Fibroblast of mammary gland (primary cell): ENCODE data around the gene TNS3.

Source experiments
- DNase-seq: peaks from one replicate; pipeline ENCODE4 v3.0.0-alpha.2; 2010; ENCODE audit warnings: low read depth
- H3K4me3 ChIP-seq: 2 replicates; pipeline ENCODE4 v1.5.1; 2011; ENCODE audit warnings: low read depth, mild to moderate bottlenecking, low read length, moderate library complexity; ENCODE audit not compliant: control insufficient read depth
- TF ChIP-seq, protein P1 (sequence below): conservative IDR thresholded peaks from 2 replicates; pipeline ENCODE4 v1.5.1; 2011; ENCODE audit warnings: low read depth, low read length, inconsistent platforms; ENCODE audit not compliant: control insufficient read depth, insufficient read depth

Gene TNS3

DNA sequence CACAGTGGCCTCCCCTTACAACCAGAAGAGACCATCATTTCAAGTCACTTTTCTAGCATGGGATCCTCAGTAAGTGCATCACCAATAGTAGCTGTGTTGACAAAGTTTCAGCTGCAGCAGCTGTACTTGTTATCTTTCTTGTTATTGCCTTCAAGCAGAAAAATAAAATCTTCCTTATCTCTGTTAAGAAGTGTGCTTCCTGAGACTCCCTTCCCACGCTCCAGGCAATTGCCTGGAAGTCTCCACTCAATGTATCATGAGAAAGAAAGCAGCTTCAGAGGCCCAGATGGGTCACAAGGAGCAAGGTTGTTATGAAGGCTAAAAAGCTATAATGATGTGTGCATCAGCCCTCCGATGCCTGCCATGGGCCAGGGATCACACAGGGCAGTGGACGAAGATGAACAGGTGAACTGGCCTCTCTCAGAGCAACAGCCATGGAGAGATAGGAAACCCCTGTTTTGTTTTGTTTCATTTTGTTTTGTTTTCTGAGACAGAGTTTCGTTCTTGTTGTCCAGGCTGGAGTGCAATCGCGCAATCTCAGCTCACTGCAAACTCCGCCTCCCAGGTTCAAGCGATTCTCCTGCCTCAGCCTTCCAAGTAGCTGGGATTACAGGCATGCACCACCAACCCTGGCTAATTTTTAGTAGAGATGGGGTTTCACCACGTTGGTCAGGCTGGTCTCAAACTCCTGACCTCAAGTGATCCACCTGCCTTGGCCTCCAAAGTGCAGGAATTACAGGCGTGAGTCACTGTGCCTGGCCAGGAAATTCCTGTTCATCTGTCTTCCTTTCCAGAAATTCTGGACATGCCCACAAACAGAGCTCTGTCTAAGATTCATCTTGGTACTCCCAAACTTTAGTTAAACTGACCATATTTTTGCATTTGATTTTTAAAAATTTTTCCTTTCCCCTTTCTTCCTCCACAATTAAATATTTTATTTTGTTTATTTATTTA is 340.5 kb downstream of the TNS3 start:
- no peak overlapping the region for H3K4me3 ChIP-seq
- DNase-seq: no peak
- TF ChIP-seq, protein P1, sequence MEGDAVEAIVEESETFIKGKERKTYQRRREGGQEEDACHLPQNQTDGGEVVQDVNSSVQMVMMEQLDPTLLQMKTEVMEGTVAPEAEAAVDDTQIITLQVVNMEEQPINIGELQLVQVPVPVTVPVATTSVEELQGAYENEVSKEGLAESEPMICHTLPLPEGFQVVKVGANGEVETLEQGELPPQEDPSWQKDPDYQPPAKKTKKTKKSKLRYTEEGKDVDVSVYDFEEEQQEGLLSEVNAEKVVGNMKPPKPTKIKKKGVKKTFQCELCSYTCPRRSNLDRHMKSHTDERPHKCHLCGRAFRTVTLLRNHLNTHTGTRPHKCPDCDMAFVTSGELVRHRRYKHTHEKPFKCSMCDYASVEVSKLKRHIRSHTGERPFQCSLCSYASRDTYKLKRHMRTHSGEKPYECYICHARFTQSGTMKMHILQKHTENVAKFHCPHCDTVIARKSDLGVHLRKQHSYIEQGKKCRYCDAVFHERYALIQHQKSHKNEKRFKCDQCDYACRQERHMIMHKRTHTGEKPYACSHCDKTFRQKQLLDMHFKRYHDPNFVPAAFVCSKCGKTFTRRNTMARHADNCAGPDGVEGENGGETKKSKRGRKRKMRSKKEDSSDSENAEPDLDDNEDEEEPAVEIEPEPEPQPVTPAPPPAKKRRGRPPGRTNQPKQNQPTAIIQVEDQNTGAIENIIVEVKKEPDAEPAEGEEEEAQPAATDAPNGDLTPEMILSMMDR: no peak

DNA sequence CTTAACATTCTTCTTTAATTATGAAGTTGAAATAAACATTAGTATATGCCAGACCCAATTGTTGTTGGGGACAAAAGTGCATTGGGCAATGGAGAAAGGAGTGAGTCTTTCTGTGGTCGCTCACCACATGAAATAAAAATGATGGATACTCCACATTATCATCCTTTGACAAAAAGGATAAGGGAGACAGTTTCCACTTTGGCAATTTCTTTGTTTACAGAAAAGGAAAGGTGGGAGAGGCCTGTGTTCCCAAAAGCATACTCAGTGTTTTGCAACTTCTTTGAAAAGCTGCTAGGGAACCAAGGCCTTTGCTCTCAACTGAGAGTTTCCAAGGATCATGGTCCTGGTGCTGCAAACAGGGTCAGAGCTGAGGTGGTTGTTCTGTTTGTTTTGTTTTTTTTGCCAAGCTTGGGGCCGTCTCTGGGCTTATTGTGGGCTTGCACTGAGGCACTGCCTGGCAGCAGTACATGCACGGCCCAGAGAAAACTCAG is 341.9 kb downstream of the TNS3 start:
- TF ChIP-seq, protein P1: no peak
- DNase-seq: peak; percentile 60
- H3K4me3 ChIP-seq: no peak overlapping the region

DNA sequence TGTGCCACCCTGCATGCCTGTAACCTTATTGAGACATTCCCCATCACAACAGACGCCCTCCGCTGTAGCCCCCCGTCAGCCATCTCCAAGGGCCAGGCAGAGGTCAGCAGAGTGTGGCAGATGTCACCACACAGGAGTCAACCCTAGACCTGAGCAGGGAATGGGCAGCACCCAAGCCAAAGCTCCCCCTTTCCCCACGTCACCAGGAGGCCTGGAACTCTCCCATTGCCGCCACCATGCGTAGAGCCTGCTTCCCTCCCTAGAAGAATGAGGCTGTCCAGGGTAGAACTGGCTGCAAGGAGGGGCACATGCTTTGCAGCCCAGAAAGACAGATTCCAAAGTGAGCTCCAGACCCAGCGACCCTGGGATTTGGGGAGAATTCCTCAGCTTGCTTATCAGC is 342.9 kb downstream of the TNS3 start:
- TF ChIP-seq, protein P1: no peak
- no peak for DNase-seq
- H3K4me3 ChIP-seq: no peak overlapping the region

DNA sequence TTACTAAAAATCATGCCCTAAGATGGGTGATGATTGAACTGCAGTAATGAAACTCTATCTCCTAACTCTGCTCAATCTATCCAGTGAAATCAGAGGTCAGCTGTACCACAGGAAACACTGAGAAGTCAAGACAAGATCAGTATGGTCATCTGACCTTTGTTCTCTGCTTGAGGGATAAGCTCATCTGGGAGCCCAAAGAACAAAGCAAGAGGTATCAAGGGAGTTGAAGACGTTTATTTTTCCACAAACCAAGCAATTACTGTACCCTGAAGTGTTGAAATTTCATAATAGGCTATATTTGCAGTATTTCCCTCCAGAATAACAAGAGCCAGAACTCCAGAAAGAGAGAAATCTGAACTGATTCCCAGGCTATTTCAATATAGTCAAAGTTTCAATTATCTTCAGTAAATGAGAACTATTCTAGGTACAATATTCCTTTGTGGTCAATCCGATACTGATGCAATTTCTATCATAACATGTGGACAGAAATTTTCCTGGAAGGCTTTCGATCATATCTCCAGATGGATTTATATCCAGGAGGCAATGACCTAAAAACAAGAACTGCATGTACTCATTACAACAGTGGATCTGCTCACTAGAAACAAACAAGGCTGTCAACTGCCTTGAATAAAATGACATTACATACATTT is 345.3 kb downstream of the TNS3 start:
- TF ChIP-seq, protein P1: no peak
- DNase-seq: no peak
- no peak overlapping the region for H3K4me3 ChIP-seq

DNA sequence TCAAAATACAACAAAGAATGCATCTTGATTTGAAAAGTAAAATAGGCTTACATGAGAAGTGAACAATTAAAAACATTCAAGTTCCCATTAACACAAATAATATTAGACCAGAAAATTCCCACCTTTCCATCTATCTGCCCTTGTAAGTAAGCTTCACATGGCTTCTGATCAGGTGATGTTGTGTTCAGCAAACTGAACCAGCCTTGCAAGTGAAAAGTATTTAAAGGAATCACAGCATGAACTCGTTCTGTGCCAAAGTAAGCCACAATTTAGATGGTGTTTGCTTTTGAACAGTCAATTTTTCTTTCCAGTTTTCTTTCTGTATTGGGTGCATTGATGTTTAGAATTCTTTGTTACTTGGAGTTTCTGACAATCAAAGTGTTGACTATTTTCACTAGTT is 347.9 kb downstream of the TNS3 start:
- TF ChIP-seq, protein P1: no peak
- DNase-seq: no peak
- no peak overlapping the region for H3K4me3 ChIP-seq

DNA sequence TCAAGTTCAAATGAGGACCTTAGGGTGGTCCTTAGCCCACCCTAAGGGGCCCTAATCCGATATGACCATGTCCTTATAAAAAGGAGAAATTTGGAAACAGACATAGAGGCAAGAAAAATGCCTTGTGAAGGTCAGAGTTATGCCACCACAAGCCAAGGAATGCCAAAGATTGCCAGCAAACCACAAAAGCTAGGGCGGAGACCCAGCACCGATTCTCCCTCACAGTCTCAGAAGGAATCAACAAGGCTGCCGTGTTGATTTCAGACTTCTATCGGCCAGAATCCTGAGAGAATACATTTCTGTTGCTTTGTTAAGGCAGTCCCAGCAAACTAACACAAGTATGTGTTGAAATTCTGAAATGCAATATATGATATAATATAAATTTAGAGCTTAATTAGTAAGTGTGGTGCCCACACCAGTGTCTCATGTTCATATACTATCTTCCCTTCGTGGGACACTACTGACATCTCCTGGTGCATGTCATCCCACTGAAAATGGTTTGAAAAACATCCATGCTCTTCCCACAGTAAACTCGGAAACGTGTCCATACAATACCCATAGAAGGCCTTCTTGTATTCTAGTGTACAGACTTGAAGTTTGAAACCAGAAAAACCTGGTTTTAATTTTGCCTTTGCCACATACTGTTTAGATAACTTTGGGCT is 349.0 kb downstream of the TNS3 start:
- TF ChIP-seq, protein P1: peak; percentile 10
- H3K4me3 ChIP-seq: no peak overlapping the region
- no peak for DNase-seq
